Peyer's patch (tissue), 4 donors: ENCODE results near the gene MAB21L3.

Experiments
- CTCF ChIP-seq, 6 experiments: fragments of 450-650 bp in 4 of 6; fragments of 200-600 bp in 2 of 6; sonication (generic) in 1 of 6; IDR thresholded peaks; one replicate each; pipeline ENCODE4 v1.5.1; 2017 to 2019; ENCODE audit warnings: antibody characterized with exemption in 6 of 6, mild to moderate bottlenecking in 3 of 6, moderate library complexity in 1 of 6
- POLR2A ChIP-seq, 2 donors: fragments of 450-650 bp; IDR thresholded peaks; one replicate each; pipeline ENCODE4 v1.5.1; 2017; ENCODE audit warnings: antibody characterized with exemption in 2 of 2, mild to moderate bottlenecking in 2 of 2, moderate library complexity in 2 of 2

GRCh38 chr1:116169898-116170297 lies 58.7 kb downstream of the MAB21L3 start:
- TF ChIP-seq CTCF (IDR thresholded peaks at IDR 0.05) (no peak), POLR2A (IDR thresholded peaks at IDR 0.05) (no peak)
